Astrocyte of the spinal cord (primary cell): ENCODE data around the gene RFPL2.

Source experiments
- DNase-seq: peaks from one replicate; pipeline ENCODE4 v3.0.0; 2011; ENCODE audit warnings: low read depth, low spot score
- H3K4me3 ChIP-seq: 2 replicates; pipeline ENCODE4 v1.5.1; 2011; ENCODE audit warnings: low read depth, mild to moderate bottlenecking, low read length, moderate library complexity
- in situ Hi-C: cut with HindIII; loops from 2 replicates; pipeline ENCODE4 v1.10.0; 2017; ENCODE audit warnings: low sequenced_read_pairs
- TF ChIP-seq, protein P1 (sequence below): IDR thresholded peaks from 2 replicates; pipeline ENCODE4 v1.5.1; 2012; ENCODE audit warnings: low read depth, mild to moderate bottlenecking, low read length, inconsistent platforms

RFPL2 gene

DNA sequence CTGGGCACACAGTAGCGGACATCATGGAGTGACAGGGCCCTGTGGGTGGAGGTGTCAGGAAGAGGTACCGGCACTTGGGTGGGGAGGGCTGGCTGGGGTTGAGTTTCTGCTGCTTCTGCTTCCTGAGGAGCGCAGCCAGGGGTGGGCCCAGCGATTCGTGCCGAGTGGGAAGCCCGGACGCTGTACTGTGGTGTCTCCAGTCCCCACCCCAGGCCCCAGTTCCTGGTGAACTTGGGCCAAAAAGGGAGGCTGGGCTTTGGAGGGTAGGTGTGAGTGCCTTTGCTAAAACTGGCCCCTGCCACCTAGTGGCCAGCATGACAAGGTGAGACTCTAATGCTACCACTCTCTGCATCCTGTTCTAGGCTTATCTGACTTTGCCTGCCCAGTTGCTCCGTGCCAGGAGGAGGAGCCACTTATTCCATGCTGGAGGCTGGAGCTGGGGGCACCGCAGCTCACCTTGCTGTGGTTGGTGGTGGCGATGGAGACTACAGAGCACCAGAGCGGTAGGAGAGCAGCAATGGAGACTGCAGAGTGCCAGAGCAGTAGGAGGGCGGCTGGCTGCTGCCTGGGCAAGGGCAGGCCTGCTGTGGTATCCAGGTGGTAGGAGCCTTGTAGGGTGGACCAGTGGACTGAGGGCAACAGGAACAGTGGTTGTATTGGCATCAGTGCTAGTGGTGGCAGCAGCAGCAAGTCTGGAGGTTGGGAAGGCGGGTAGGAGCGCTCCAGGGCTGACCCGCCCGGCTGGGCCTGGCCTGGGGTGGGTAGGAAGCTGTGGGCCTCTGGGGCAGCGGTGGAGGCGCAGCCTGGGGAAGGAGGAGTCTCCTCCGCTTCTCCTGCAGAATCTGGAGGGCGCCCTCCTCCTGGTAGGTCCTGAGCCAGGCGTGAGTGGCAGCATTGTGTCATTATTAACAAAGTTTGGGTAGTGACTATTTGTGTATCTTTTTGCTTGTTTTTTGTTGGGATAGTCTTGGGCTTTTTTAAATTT lies 2.2 kb upstream of the RFPL2 start:
- DNase-seq, result peak; percentile 7
- in situ Hi-C loops, result no loop called here
- no peak overlapping the region for H3K4me3 ChIP-seq
- TF ChIP-seq, protein P1, sequence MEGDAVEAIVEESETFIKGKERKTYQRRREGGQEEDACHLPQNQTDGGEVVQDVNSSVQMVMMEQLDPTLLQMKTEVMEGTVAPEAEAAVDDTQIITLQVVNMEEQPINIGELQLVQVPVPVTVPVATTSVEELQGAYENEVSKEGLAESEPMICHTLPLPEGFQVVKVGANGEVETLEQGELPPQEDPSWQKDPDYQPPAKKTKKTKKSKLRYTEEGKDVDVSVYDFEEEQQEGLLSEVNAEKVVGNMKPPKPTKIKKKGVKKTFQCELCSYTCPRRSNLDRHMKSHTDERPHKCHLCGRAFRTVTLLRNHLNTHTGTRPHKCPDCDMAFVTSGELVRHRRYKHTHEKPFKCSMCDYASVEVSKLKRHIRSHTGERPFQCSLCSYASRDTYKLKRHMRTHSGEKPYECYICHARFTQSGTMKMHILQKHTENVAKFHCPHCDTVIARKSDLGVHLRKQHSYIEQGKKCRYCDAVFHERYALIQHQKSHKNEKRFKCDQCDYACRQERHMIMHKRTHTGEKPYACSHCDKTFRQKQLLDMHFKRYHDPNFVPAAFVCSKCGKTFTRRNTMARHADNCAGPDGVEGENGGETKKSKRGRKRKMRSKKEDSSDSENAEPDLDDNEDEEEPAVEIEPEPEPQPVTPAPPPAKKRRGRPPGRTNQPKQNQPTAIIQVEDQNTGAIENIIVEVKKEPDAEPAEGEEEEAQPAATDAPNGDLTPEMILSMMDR, result peak; percentile 64

DNA sequence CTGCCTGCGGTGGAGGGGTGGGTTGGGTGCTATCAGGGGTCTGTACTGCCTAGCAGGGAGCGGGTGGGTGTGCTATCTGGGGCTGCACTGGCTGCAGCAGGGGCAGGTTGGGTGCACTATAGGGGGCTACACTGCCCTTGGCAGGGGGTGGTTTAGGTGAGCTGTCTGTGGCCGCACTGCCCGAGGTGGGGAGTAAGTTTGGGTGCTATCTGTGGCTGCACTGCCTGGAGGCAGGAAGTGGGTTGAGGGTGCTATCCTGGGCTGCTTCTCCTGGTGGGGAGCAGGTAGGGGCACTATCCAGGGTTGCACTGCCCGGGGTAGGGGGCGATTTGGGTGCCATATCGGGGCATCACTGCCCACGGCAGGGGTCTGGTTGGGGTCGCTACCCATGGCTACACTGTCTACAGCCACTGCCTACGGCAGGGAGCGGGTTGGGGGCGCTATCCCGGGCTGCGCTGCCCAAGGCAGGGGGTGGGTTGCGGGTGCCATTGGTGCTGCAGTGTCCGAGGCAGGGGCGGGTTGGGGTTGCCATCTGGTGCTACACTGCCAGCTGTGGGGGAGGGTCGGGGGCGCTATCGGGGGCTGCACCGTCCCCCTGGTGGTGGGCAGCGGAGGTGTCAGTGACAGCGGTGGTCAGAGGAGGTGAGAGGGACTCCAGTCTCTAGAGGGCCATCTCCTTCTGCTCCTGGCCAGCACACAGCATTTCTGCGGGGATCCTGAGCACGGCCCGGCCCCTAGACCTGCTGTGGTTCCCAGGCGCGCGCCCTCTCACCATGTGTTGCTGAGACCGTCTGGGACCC lies 1.3 kb upstream of the RFPL2 start:
- TF ChIP-seq, protein P1, result no peak
- no peak overlapping the region for H3K4me3 ChIP-seq

DNA sequence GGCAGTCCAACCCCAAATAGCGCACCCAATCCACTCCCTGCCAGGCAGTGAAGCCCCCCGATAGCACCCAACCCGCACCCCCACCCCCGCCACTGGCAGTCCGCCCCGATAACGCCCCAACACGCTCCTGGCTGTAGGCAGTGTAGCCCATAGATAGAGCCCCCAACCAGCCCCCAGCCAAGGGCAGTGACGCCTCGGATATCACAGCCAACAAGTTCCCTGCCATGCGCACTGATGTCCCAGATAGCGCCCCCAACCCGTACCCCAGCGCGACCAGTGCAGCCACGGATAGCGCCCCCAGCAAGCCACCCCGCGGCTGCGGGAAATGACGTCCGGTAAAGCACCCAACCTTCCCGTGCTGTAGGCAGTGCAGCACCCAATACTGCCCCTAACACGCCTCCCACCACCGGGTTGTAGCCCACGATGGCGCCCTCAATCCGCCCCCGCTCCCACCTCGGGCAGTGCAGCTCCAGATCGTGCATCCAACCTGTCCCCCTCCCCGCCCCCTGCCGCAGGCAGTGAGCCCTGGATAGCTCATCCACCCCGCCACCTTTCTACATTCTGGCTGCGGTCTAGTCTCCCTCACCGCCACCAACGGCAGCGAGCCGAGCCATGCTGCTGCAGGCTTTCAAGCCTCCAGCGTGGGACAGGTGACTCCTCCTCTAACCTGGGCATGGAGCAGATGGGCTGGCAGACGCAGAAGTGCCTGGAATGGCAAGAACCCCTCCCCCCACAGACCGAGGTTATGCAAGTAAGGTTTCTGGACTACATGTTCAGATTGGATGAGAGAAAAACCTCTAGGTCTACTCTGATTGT lies 625 bp downstream of the RFPL2 start:
- DNase-seq, result no peak
- no peak overlapping the region for H3K4me3 ChIP-seq
- TF ChIP-seq, protein P1, result no peak
- in situ Hi-C loops, result no loop called here

More for the DNA sequence above, 1.3 kb upstream of the RFPL2 start:
- in situ Hi-C loops, result no loop called here
- DNase-seq, result no peak

DNA sequence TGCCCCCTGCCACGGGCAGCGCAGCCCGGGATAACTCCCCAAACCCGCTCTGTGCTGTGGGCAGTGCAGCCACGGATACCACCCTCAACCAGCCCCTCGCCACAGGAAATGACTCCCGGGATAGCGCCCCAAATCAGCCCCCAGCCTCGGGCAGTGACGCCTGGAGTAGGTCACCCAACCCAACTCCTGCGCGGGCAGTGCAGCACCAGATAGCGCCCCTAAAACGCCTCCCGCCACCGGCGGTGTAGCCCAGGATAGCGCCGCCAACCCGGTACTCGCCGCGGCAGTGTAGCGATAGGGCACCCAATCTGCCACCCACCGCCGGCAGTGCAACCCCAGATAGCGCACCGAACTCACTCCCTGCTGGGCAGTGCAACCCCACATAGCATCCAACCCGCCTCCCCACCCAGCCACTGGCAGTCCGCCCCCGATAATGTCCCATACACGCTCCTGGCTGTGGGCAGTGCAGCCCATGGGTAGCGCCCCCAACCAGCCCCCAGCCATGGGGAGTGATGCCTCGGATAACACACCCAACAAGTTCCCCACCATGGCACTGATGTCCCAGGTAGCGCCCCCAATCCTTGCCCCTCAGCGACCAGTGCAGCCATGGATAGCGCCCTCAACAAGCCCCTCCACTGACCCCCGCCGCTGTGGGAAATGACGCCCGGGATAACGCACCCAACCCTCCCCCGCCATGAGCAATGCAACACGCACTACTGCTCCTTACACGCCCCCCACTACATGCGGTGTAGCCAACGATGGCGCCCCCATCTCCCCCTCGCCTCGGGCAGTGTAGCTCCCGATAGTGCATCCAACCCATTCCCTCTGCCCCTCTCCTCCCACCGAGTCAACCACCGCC lies 1.5 kb downstream of the RFPL2 start:
- TF ChIP-seq, protein P1, result no peak
- no peak overlapping the region for H3K4me3 ChIP-seq
- no peak for DNase-seq
- in situ Hi-C loops, result no loop called here

DNA sequence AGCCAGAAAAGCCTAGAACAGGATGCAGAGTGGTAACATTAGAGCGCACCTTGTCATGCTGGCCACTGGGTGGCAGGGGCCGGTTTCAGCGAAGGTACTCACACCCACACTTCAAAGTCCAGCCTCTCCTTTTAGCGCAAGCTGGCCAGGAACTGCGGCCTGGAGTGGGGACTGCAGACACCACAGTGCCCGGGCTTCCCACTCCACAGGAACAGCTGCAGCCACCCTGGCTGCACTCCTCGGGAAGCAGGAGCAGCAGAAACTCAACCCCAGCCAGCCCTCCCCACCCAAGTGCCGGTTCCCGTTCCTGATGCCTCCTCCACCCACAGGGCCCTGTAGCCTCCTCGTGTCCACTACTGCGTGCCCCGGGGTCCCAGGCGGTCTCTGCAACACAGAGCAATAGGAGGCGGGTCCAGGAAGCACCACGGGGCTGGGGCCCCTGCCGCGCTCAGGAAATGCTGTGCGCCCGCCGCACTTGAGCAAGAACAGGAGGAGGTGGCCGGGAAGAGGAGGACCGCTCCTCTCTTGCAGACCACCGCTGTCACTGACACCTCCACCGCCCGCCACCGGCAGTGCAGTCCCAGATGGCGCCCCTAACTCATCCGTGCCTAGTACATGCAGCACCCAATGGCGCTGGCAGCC lies 2.2 kb downstream of the RFPL2 start:
- peak; percentile 23 for DNase-seq
- H3K4me3 ChIP-seq, result no peak overlapping the region
- in situ Hi-C loops, result no loop called here
- TF ChIP-seq, protein P1, result peak; percentile 63
